Measurements from ENCODE around the gene MKRN3. TPM values are rescaled to one million over a fixed set of nuclear protein-coding genes. Genes with fewer than 3 reads are reported as not detected.

Gene MKRN3
- total RNA-seq, 1 experiment from 2014 or later = not detected

GRCh38 chr15:23606226-23606625 is 40.8 kb downstream of the MKRN3 start:
- H3K9me3 Mint-ChIP-seq (ENCODE audit: low read depth, unreplicated experiment) = no peaks in the 10 kb centered on the region
- H3K27ac Mint-ChIP-seq (ENCODE audit: unreplicated experiment) = no peak overlapping the region
- CTCF ChIA-PET = no interaction called here
- H3K4me1 Mint-ChIP-seq (ENCODE audit: low read depth, unreplicated experiment) = no peaks in the 10 kb centered on the region
- H3K4me3 Mint-ChIP-seq (ENCODE audit: low read depth, unreplicated experiment) = no peak overlapping the region
- BruUV-seq (replicated peaks) = no TSS peak
- no peaks in the 10 kb centered on the region for H3K36me3 Mint-ChIP-seq (ENCODE audit: insufficient read depth, unreplicated experiment)
- DNase-seq = no peak
- intact Hi-C loops (cut with micrococcal nuclease; ENCODE audit: unreplicated experiment) = no loop called here
- no peak for TF ChIP-seq CTCF (IDR thresholded peaks at IDR 0.05; ENCODE audit: unreplicated experiment)
- H3K27me3 Mint-ChIP-seq (ENCODE audit: unreplicated experiment) = no peaks in the 10 kb centered on the region

GRCh38 chr15:23616536-23616935 is 51.1 kb downstream of the MKRN3 start:
- no TSS peak for BruUV-seq (replicated peaks)
- no peak for TF ChIP-seq CTCF (IDR thresholded peaks at IDR 0.05; ENCODE audit: unreplicated experiment)
- H3K4me1 Mint-ChIP-seq (ENCODE audit: low read depth, unreplicated experiment) = no peaks in the 10 kb centered on the region
- no peak for DNase-seq
- peaks cover 6% of the 10 kb centered on the region for H3K9me3 Mint-ChIP-seq (ENCODE audit: low read depth, unreplicated experiment)
- H3K36me3 Mint-ChIP-seq (ENCODE audit: insufficient read depth, unreplicated experiment) = no peaks in the 10 kb centered on the region
- intact Hi-C loops (cut with micrococcal nuclease; ENCODE audit: unreplicated experiment) = no loop called here
- no peak overlapping the region for H3K4me3 Mint-ChIP-seq (ENCODE audit: low read depth, unreplicated experiment)
- H3K27ac Mint-ChIP-seq (ENCODE audit: unreplicated experiment) = no peak overlapping the region
- H3K27me3 Mint-ChIP-seq (ENCODE audit: unreplicated experiment) = no peaks in the 10 kb centered on the region
- CTCF ChIA-PET = no interaction called here

Small RNAs within 50 kb of the gene (microRNA-seq; reads per million reads assigned to microRNA genes)
- gene MIR4508 = not detected

Other genes starting within 250 kb of the MKRN3 start
- gene GOLGA6L26, start 231.5 kb upstream of the MKRN3 start, total RNA-seq (2022) = not detected in 2 replicates
- 0.09 TPM in 1 of 2 replicates, not detected in the other for gene GOLGA8S, start 210.9 kb upstream of the MKRN3 start, total RNA-seq (2022)
- gene GOLGA6L2, start 118.4 kb upstream of the MKRN3 start, total RNA-seq (2022) = not detected in 2 replicates
- gene MAGEL2, start 82.2 kb downstream of the MKRN3 start, total RNA-seq (2022) = not detected in 2 replicates
- not detected in 2 replicates for gene NDN, start 121.6 kb downstream of the MKRN3 start, total RNA-seq (2022)